Activated CD4-positive, alpha-beta T cell treated with anti-CD3 and anti-CD28 coated beads, Interleukin-2, amount 50 U/mL, for 4 hours (primary cell): ENCODE measurements around the gene RAET1L.
A peak's percentile ranks its signal among the peaks of the same experiment; 100 is the strongest.
"Not testable (repeated sequence)": the region's sequence is repeated elsewhere in the genome, so short reads cannot be mapped to it uniquely, and the experiment has no call there.

ENCODE experiments used
- DNase-seq, 2 experiments: peaks; one replicate each; pipeline ENCODE4 v3.0.0-alpha.2; 2020

Gene RAET1L

GRCh38 chr6:150015281-150016001, 9.9 kb downstream of the RAET1L start:
- DNase-seq = not testable (repeated sequence)

- not testable (repeated sequence) for DNase-seq
Observed at GRCh38 chr6:150014623-150015280, 10.6 kb downstream of the RAET1L start.

- DNase-seq = not testable (repeated sequence)
Observed at GRCh38 chr6:150013785-150014622, 11.3 kb downstream of the RAET1L start.

GRCh38 chr6:150012846-150013784, 12.2 kb downstream of the RAET1L start:
- DNase-seq = not testable (repeated sequence)

GRCh38 chr6:150008588-150008987, 16.7 kb downstream of the RAET1L start:
- DNase-seq = peak in 1 of 2 experiments; percentile 39

GRCh38 chr6:150006961-150007464, 18.3 kb downstream of the RAET1L start:
- peak in 1 of 2 experiments; percentile 41 for DNase-seq

- no peak for DNase-seq
Observed at GRCh38 chr6:150005761-150006651, 19.3 kb downstream of the RAET1L start.

- DNase-seq = peak; percentile 79 to 80
Observed at GRCh38 chr6:150004783-150005717, 20.3 kb downstream of the RAET1L start.

- DNase-seq = no peak
Observed at GRCh38 chr6:150004101-150004782, 21.1 kb downstream of the RAET1L start.

GRCh38 chr6:150003599-150003998, 21.7 kb downstream of the RAET1L start:
- DNase-seq = not testable (repeated sequence)

GRCh38 chr6:150002710-150003109, 22.6 kb downstream of the RAET1L start:
- DNase-seq = no peak

- DNase-seq = no peak
Observed at GRCh38 chr6:150001295-150002008, 23.9 kb downstream of the RAET1L start.

- no peak for DNase-seq
Observed at GRCh38 chr6:149999636-150000035, 25.7 kb downstream of the RAET1L start.

- DNase-seq = no peak
Observed at GRCh38 chr6:149995971-149996370, 29.4 kb downstream of the RAET1L start.

GRCh38 chr6:149995235-149995750, 30.0 kb downstream of the RAET1L start:
- no peak for DNase-seq

- no peak for DNase-seq
Observed at GRCh38 chr6:149991838-149992237, 33.5 kb downstream of the RAET1L start.

GRCh38 chr6:149991472-149991795, 33.9 kb downstream of the RAET1L start:
- not testable (repeated sequence) for DNase-seq
